ENCODE results near the gene CGB2. TPM values are rescaled to one million over a fixed set of nuclear protein-coding genes. Genes with fewer than 3 reads are reported as not detected.
"Not testable (repeated sequence)": the region's sequence is repeated elsewhere in the genome, so short reads cannot be mapped to it uniquely, and the experiment has no call there.

The CGB2 gene
- total and polyA plus RNA-seq, 5 donors, result not detected

- 56% methylated on average over 23 of the region's 23 CpGs for WGBS
- peak overlapping the region; percentile 67 for H3K27ac ChIP-seq (ENCODE audit: low read length)
- no peaks in the 10 kb centered on the region for H3K9me3 ChIP-seq (ENCODE audit: control insufficient read depth, low read length)
- no peaks in the 10 kb centered on the region for H3K27me3 ChIP-seq (ENCODE audit: control insufficient read depth, insufficient read depth)
- ATAC-seq (peak; percentile 40 to 63), DNase-seq (no peak)
- peaks cover 2% of the 10 kb centered on the region for H3K4me1 ChIP-seq (ENCODE audit: control insufficient read depth, insufficient read depth, low read length)
- intact Hi-C loops (cut with DNase I), result no loop called here
- H3K4me3 ChIP-seq (ENCODE audit: low read length), result no peak overlapping the region
Observed at GRCh38 chr19:49073514-49074378, 42.1 kb downstream of the CGB2 start.

DNA sequence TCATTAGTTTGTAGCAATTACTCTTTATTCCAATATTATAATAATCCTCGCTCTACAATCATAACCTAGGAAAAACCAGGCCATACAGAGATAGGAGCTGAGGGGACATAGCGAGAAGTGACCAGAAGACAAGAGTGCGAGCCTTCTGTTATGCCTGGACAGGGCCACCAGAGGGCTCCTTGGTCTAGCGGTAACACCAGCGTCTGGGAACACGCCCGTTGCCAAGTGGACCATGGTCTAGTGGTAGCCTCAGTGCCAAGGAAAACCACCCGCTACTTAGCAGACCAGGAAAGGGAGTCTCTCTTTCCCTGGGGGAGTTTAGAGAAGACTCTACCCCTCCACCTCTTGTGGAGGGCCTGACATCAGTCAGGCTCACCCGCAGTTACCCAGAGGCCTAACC, 43.2 kb downstream of the CGB2 start:
- H3K9me3 ChIP-seq (ENCODE audit: control insufficient read depth, low read length); H3K4me3 ChIP-seq (ENCODE audit: low read length); intact Hi-C loops (cut with DNase I); H3K4me1 ChIP-seq (ENCODE audit: control insufficient read depth, insufficient read depth, low read length); H3K27ac ChIP-seq (ENCODE audit: low read length); H3K27me3 ChIP-seq (ENCODE audit: control insufficient read depth, insufficient read depth): not testable (repeated sequence)
- 14% methylated on average over 8 of the region's 9 CpGs for WGBS
- ATAC-seq, result peak in 1 of 2 donors; percentile 32
- peak; percentile 84 to 92 (median 88) for DNase-seq

GRCh38 chr19:49080392-49080791, 48.7 kb downstream of the CGB2 start:
- 81% methylated on average over 4 of the region's 4 CpGs for WGBS
- intact Hi-C loops (cut with DNase I), result no loop called here
- H3K9me3 ChIP-seq (ENCODE audit: control insufficient read depth, low read length), result no peaks in the 10 kb centered on the region
- H3K27me3 ChIP-seq (ENCODE audit: control insufficient read depth, insufficient read depth), result no peaks in the 10 kb centered on the region
- ATAC-seq, result no peak
- no peak overlapping the region for H3K27ac ChIP-seq (ENCODE audit: low read length)
- H3K4me1 ChIP-seq (ENCODE audit: control insufficient read depth, insufficient read depth, low read length), result no peaks in the 10 kb centered on the region
- peak in 1 of 3 donors; percentile 13 for DNase-seq
- no peak overlapping the region for H3K4me3 ChIP-seq (ENCODE audit: low read length)

DNA sequence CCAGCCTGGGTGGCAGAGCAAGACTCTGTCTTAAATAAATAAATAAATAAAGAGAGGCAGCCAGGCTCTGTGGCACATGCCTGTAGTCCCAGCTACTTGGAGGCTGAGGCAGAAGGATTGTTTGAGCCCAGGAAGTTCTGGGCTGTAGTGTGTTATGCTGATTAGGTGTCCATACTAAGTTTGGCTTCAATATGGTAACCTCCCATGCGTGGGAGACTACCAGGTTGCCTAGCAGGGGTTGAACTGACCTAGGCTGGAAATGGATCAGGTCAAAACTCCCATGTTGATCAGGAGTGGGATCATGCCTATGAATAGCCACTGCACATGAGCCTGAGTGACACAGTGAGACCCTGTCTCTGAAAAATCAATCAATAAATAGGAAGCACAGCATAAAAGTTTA, 49.6 kb downstream of the CGB2 start:
- Histone ChIP-seq H3K9me3 (ENCODE audit: control insufficient read depth, low read length) (no peaks in the 10 kb centered on the region), H3K4me3 (ENCODE audit: low read length) (no peak overlapping the region), H3K4me1 (ENCODE audit: control insufficient read depth, insufficient read depth, low read length) (peaks cover 2% of the 10 kb centered on the region), H3K27me3 (ENCODE audit: control insufficient read depth, insufficient read depth) (no peaks in the 10 kb centered on the region), H3K27ac (ENCODE audit: low read length) (no peak overlapping the region)
- 78% methylated on average over 1 of the region's 1 CpG for WGBS
- intact Hi-C loops (cut with DNase I), result no loop called here
- ATAC-seq (no peak), DNase-seq (no peak)

Small RNA genes lying within 50 kb of the gene (microRNA-seq; reads per million reads assigned to microRNA genes)
- 0 reads per million in 2 donors for gene MIR6798

Other genes with a start within 250 kb of the CGB2 start
- gene BCAT2, start 220.9 kb upstream of the CGB2 start, total RNA-seq, result 10 to 100 TPM; 24.6 to 46.7 (median 37.9) TPM
- gene BCAT2, start 220.9 kb upstream of the CGB2 start, polyA plus RNA-seq, result 39.7 TPM
- 1 to 10 TPM; 4.0 to 7.6 (median 5.5) TPM for gene HSD17B14, start 195.4 kb upstream of the CGB2 start, total RNA-seq
- gene HSD17B14, start 195.4 kb upstream of the CGB2 start, polyA plus RNA-seq, result 4.0 TPM
- gene PLEKHA4, start 163.3 kb upstream of the CGB2 start, total RNA-seq, result 10 to 100 TPM; 37.4 to 50.2 (median 44.0) TPM
- gene PLEKHA4, start 163.3 kb upstream of the CGB2 start, polyA plus RNA-seq, result 32.0 TPM
- 10 to 100 TPM; 60.8 to 80.2 (median 70.9) TPM for gene PPP1R15A, start 159.5 kb upstream of the CGB2 start, total RNA-seq
- 156 TPM for gene PPP1R15A, start 159.5 kb upstream of the CGB2 start, polyA plus RNA-seq
- 1 to 10 TPM in 1 of 4 donors, under 1 TPM in 2, not detected in 1; 0.40 to 1.4 (median 0.46) TPM for gene TULP2, start 133.1 kb upstream of the CGB2 start, total RNA-seq
- gene TULP2, start 133.1 kb upstream of the CGB2 start, polyA plus RNA-seq, result 0.07 TPM
- 100 to 1,000 TPM; 275 to 327 (median 307) TPM for gene NUCB1, start 131.6 kb upstream of the CGB2 start, total RNA-seq
- gene NUCB1, start 131.6 kb upstream of the CGB2 start, polyA plus RNA-seq, result 213 TPM
- under 1 TPM in 1 of 4 donors, not detected in 3; 0.31 TPM for gene DHDH, start 98.2 kb upstream of the CGB2 start, total RNA-seq
- not detected for gene DHDH, start 98.2 kb upstream of the CGB2 start, polyA plus RNA-seq
- 10 to 100 TPM; 23.8 to 34.6 (median 30.4) TPM for gene BAX, start 77.0 kb upstream of the CGB2 start, total RNA-seq
- gene BAX, start 77.0 kb upstream of the CGB2 start, polyA plus RNA-seq, result 24.4 TPM
- 1,000 to 10,000 TPM; 1,459 to 1,840 (median 1,541) TPM for gene FTL, start 66.6 kb upstream of the CGB2 start, total RNA-seq
- 1,675 TPM for gene FTL, start 66.6 kb upstream of the CGB2 start, polyA plus RNA-seq
- gene GYS1, start 38.6 kb upstream of the CGB2 start, total RNA-seq, result 10 to 100 TPM; 62.7 to 95.9 (median 89.0) TPM
- gene GYS1, start 38.6 kb upstream of the CGB2 start, polyA plus RNA-seq, result 61.4 TPM
- gene RUVBL2, start 38.0 kb upstream of the CGB2 start, total RNA-seq, result 10 to 100 TPM; 39.4 to 47.3 (median 45.4) TPM
- 54.5 TPM for gene RUVBL2, start 38.0 kb upstream of the CGB2 start, polyA plus RNA-seq
- not detected for gene LHB, start 14.8 kb upstream of the CGB2 start, total RNA-seq
- not detected for gene LHB, start 14.8 kb upstream of the CGB2 start, polyA plus RNA-seq
- gene CGB3, start 7.6 kb upstream of the CGB2 start, total RNA-seq, result not detected
- not detected for gene CGB3, start 7.6 kb upstream of the CGB2 start, polyA plus RNA-seq
- gene CGB1, start 5.0 kb downstream of the CGB2 start, total RNA-seq, result not detected
- gene CGB1, start 5.0 kb downstream of the CGB2 start, polyA plus RNA-seq, result not detected
- not detected for gene CGB5, start 12.0 kb downstream of the CGB2 start, total RNA-seq
- not detected for gene CGB5, start 12.0 kb downstream of the CGB2 start, polyA plus RNA-seq
- not detected for gene CGB8, start 17.2 kb downstream of the CGB2 start, total RNA-seq
- gene CGB8, start 17.2 kb downstream of the CGB2 start, polyA plus RNA-seq, result not detected
- under 1 TPM in 1 of 4 donors, not detected in 3; 0.26 TPM for gene CGB7, start 25.9 kb downstream of the CGB2 start, total RNA-seq
- gene CGB7, start 25.9 kb downstream of the CGB2 start, polyA plus RNA-seq, result 0.07 TPM
- under 1 TPM in 3 of 4 donors, not detected in 1; 0.37 to 0.53 (median 0.41) TPM for gene NTF4, start 32.9 kb downstream of the CGB2 start, total RNA-seq
- gene NTF4, start 32.9 kb downstream of the CGB2 start, polyA plus RNA-seq, result 2.2 TPM
- 1 to 10 TPM; 1.2 to 1.5 (median 1.4) TPM for gene KCNA7, start 40.8 kb downstream of the CGB2 start, total RNA-seq
- gene KCNA7, start 40.8 kb downstream of the CGB2 start, polyA plus RNA-seq, result 2.8 TPM
- gene SNRNP70, start 53.6 kb downstream of the CGB2 start, total RNA-seq, result 100 to 1,000 TPM; 117 to 146 (median 132) TPM
- 144 TPM for gene SNRNP70, start 53.6 kb downstream of the CGB2 start, polyA plus RNA-seq
- gene LIN7B, start 82.5 kb downstream of the CGB2 start, total RNA-seq, result 10 to 100 TPM; 18.0 to 23.6 (median 19.7) TPM
- gene LIN7B, start 82.5 kb downstream of the CGB2 start, polyA plus RNA-seq, result 33.4 TPM
- gene C19orf73, start 87.3 kb downstream of the CGB2 start, total RNA-seq, result 1 to 10 TPM; 1.2 to 2.1 (median 1.7) TPM
- gene C19orf73, start 87.3 kb downstream of the CGB2 start, polyA plus RNA-seq, result 3.3 TPM
- gene PPFIA3, start 87.7 kb downstream of the CGB2 start, total RNA-seq, result 10 to 100 TPM in 3 of 4 donors, 1 to 10 TPM in 1; 9.5 to 11.9 (median 10.9) TPM
- gene PPFIA3, start 87.7 kb downstream of the CGB2 start, polyA plus RNA-seq, result 13.2 TPM
- 100 to 1,000 TPM; 505 to 682 (median 577) TPM for gene HRC, start 123.5 kb downstream of the CGB2 start, total RNA-seq
- 712 TPM for gene HRC, start 123.5 kb downstream of the CGB2 start, polyA plus RNA-seq
- gene TRPM4, start 125.9 kb downstream of the CGB2 start, total RNA-seq, result 10 to 100 TPM; 28.3 to 36.4 (median 33.6) TPM
- 32.5 TPM for gene TRPM4, start 125.9 kb downstream of the CGB2 start, polyA plus RNA-seq